ENCODE data around the gene MT3. TPM values are rescaled to one million over a fixed set of nuclear protein-coding genes. Genes with fewer than 3 reads are reported as not detected.
A peak's percentile ranks its signal among the peaks of the same experiment; 100 is the strongest.

Gene MT3
- total and polyA plus RNA-seq, 2 of the 13 experiments (the other 11 are each of a cell fraction or from before 2014, with no cell fraction given): not detected

DNA sequence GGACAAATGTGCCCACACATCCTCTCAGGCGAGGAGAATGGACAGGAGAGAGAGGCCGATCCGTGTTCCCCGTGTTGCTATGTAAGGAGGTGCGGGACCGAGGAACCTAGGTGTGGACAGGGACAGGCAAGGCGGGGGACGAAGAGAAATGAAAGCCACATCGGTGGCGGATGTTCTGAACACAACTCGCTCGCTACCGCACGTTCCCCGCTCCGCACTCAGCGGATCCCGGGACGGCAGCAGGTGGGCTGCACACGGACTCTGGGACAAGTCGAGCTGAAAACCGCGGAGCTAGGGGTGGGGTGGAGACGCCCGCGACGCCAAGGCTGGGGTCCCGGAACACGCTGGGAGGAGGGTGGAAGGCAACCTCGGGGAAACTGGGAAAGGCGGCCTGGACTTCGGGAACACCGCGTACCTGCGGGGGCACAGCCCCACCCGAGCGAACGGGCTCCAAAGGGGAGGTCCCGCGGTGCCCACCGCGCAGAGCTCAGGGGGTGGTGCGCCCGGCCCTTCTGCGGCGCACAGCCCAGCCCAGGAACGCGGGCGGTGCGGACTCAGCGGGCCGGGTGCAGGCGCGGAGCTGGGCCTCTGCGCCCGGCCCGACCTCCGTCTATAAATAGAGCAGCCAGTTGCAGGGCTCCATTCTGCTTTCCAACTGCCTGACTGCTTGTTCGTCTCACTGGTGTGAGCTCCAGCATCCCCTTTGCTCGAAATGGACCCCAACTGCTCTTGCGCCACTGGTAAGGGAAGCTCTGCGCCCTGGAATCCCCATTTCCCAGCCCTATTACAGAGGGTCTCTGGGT, 36.0 kb downstream of the MT3 start, which contains the start of gene MT1E (continued):
- TF ChIP-seq, protein P1, sequence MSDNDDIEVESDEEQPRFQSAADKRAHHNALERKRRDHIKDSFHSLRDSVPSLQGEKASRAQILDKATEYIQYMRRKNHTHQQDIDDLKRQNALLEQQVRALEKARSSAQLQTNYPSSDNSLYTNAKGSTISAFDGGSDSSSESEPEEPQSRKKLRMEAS (IDR thresholded peaks at IDR 0.05): peak; percentile 43; the same call in 1 of the 2 replicates
- TF ChIP-seq TAF1 (CRISPR knock-in tag; IDR thresholded peaks at IDR 0.05): peak; percentile 67
- no peak for TF ChIP-seq HNF4A (CRISPR knock-in tag; IDR thresholded peaks at IDR 0.05)
- peak; percentile 94 for TF ChIP-seq ZBTB38 (CRISPR knock-in tag; IDR thresholded peaks at IDR 0.05)
- TF ChIP-seq GFI1 (CRISPR knock-in tag; IDR thresholded peaks at IDR 0.05; ENCODE audit: borderline replicate concordance): peak; percentile 73
- TF ChIP-seq ZNF530 (CRISPR knock-in tag; IDR thresholded peaks at IDR 0.05; ENCODE audit: low read depth): 0 out of 2 replicates have a peak, but pooled peaks have one; percentile 16
- TF ChIP-seq XBP1 (CRISPR knock-in tag; IDR thresholded peaks at IDR 0.05): no peak
- TF ChIP-seq, protein P2, sequence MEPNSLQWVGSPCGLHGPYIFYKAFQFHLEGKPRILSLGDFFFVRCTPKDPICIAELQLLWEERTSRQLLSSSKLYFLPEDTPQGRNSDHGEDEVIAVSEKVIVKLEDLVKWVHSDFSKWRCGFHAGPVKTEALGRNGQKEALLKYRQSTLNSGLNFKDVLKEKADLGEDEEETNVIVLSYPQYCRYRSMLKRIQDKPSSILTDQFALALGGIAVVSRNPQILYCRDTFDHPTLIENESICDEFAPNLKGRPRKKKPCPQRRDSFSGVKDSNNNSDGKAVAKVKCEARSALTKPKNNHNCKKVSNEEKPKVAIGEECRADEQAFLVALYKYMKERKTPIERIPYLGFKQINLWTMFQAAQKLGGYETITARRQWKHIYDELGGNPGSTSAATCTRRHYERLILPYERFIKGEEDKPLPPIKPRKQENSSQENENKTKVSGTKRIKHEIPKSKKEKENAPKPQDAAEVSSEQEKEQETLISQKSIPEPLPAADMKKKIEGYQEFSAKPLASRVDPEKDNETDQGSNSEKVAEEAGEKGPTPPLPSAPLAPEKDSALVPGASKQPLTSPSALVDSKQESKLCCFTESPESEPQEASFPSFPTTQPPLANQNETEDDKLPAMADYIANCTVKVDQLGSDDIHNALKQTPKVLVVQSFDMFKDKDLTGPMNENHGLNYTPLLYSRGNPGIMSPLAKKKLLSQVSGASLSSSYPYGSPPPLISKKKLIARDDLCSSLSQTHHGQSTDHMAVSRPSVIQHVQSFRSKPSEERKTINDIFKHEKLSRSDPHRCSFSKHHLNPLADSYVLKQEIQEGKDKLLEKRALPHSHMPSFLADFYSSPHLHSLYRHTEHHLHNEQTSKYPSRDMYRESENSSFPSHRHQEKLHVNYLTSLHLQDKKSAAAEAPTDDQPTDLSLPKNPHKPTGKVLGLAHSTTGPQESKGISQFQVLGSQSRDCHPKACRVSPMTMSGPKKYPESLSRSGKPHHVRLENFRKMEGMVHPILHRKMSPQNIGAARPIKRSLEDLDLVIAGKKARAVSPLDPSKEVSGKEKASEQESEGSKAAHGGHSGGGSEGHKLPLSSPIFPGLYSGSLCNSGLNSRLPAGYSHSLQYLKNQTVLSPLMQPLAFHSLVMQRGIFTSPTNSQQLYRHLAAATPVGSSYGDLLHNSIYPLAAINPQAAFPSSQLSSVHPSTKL (CRISPR knock-in tag; IDR thresholded peaks at IDR 0.05): peak; percentile 12; the same call in 1 of the 2 replicates
- TF ChIP-seq, protein P3, sequence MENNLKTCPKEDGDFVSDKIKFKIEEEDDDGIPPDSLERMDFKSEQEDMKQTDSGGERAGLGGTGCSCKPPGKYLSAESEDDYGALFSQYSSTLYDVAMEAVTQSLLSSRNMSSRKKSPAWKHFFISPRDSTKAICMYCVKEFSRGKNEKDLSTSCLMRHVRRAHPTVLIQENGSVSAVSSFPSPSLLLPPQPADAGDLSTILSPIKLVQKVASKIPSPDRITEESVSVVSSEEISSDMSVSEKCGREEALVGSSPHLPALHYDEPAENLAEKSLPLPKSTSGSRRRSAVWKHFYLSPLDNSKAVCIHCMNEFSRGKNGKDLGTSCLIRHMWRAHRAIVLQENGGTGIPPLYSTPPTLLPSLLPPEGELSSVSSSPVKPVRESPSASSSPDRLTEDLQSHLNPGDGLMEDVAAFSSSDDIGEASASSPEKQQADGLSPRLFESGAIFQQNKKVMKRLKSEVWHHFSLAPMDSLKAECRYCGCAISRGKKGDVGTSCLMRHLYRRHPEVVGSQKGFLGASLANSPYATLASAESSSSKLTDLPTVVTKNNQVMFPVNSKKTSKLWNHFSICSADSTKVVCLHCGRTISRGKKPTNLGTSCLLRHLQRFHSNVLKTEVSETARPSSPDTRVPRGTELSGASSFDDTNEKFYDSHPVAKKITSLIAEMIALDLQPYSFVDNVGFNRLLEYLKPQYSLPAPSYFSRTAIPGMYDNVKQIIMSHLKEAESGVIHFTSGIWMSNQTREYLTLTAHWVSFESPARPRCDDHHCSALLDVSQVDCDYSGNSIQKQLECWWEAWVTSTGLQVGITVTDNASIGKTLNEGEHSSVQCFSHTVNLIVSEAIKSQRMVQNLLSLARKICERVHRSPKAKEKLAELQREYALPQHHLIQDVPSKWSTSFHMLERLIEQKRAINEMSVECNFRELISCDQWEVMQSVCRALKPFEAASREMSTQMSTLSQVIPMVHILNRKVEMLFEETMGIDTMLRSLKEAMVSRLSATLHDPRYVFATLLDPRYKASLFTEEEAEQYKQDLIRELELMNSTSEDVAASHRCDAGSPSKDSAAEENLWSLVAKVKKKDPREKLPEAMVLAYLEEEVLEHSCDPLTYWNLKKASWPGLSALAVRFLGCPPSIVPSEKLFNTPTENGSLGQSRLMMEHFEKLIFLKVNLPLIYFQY (CRISPR knock-in tag; IDR thresholded peaks at IDR 0.05; ENCODE audit: borderline replicate concordance): peak; percentile 42
- no peak for TF ChIP-seq ZNF546 (CRISPR knock-in tag; conservative IDR thresholded peaks at IDR 0.05)
- TF ChIP-seq, protein P4, sequence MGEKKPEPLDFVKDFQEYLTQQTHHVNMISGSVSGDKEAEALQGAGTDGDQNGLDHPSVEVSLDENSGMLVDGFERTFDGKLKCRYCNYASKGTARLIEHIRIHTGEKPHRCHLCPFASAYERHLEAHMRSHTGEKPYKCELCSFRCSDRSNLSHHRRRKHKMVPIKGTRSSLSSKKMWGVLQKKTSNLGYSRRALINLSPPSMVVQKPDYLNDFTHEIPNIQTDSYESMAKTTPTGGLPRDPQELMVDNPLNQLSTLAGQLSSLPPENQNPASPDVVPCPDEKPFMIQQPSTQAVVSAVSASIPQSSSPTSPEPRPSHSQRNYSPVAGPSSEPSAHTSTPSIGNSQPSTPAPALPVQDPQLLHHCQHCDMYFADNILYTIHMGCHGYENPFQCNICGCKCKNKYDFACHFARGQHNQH (CRISPR knock-in tag; IDR thresholded peaks at IDR 0.05): peak; percentile 72
- no peak; the same call in 1 of the 2 replicates for TF ChIP-seq GABPA (IDR thresholded peaks at IDR 0.05; ENCODE audit: low read depth, low read length)
- no peak for TF ChIP-seq GABPA (CRISPR knock-in tag; IDR thresholded peaks at IDR 0.05; ENCODE audit: low read depth)
- TF ChIP-seq ATRX (CRISPR knock-in tag; IDR thresholded peaks at IDR 0.05; ENCODE audit: borderline replicate concordance): no peak
- peak; percentile 69; the same call in 1 of the 2 replicates for TF ChIP-seq ZNF7 (CRISPR knock-in tag; IDR thresholded peaks at IDR 0.05)
- TF ChIP-seq, protein P5, sequence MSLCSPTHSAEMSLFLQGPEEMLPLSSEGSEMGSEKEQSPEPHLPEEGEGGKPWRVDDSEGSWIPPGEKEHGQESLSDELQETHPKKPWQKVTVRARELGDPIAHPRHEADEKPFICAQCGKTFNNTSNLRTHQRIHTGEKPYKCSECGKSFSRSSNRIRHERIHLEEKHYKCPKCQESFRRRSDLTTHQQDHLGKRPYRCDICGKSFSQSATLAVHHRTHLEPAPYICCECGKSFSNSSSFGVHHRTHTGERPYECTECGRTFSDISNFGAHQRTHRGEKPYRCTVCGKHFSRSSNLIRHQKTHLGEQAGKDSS (CRISPR knock-in tag; IDR thresholded peaks at IDR 0.05; ENCODE audit: borderline replicate concordance, low read depth): no peak
- no peak for TF ChIP-seq AKAP8 (CRISPR knock-in tag; IDR thresholded peaks at IDR 0.05)
- TF ChIP-seq, protein P6, sequence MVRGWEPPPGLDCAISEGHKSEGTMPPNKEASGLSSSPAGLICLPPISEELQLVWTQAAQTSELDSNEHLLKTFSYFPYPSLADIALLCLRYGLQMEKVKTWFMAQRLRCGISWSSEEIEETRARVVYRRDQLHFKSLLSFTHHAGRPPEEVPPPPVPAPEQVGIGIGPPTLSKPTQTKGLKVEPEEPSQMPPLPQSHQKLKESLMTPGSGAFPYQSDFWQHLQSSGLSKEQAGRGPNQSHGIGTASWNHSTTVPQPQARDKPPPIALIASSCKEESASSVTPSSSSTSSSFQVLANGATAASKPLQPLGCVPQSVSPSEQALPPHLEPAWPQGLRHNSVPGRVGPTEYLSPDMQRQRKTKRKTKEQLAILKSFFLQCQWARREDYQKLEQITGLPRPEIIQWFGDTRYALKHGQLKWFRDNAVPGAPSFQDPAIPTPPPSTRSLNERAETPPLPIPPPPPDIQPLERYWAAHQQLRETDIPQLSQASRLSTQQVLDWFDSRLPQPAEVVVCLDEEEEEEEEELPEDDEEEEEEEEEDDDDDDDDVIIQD (CRISPR knock-in tag; IDR thresholded peaks at IDR 0.05; ENCODE audit: low read depth): no peak

Measured in HepG2 (cell line).